Activated T-cell treated with anti-CD3 and anti-CD28 coated beads, Interleukin-2, amount 50 U/mL, for 4 hours (primary cell): ENCODE results near the gene NRROS. TPM values are rescaled to one million over a fixed set of nuclear protein-coding genes. Genes with fewer than 3 reads are reported as not detected.
"Not testable (repeated sequence)": the region's sequence is repeated elsewhere in the genome, so short reads cannot be mapped to it uniquely, and the experiment has no call there.

Experiments used
- ATAC-seq, 2 donors: fragments of 200-7000 bp; cut with Tn5 transposase; one replicate each; pipeline ENCODE4 v1.10.0; 2021
- DNase-seq: peaks from one replicate; pipeline ENCODE4 v3.0.0-alpha.2; 2020
- H3K27me3 Mint-ChIP-seq: one replicate; pipeline ENCODE4 v1.8.0; 2021; ENCODE audit warnings: low read depth, mixed read lengths
- H3K36me3 Mint-ChIP-seq: one replicate; pipeline ENCODE4 v1.8.0; 2022; ENCODE audit warnings: mixed read lengths; ENCODE audit not compliant: insufficient read depth
- H3K4me1 Mint-ChIP-seq: one replicate; pipeline ENCODE4 v1.8.0; 2021; ENCODE audit warnings: low read depth, mixed read lengths
- H3K4me3 Mint-ChIP-seq: one replicate; pipeline ENCODE4 v1.8.0; 2021; ENCODE audit warnings: mild to moderate bottlenecking, moderate library complexity, mixed read lengths
- H3K9me3 Mint-ChIP-seq: one replicate; pipeline ENCODE4 v1.8.0; 2021; ENCODE audit warnings: mixed read lengths
- total RNA-seq, 3 donors: library from RNA; stranded (reverse); gene quantifications; one replicate each; pipeline ENCODE4 v1.2.1, GENCODE V29; 2021

Gene NRROS
- total RNA-seq, result 10 to 100 TPM; 16.2 to 18.5 (median 18.5) TPM

GRCh38 chr3:196639483-196640296, at the start of gene NRROS:
Gene NRROS (plus strand): TSS chr3:196639694. CDS start chr3:196654540, 14,846 bp downstream.
- Mint-ChIP-seq H3K4me1 (peaks cover 72% of the 10 kb centered on the region), H3K4me3 (peak within 1 kb of the TSS; percentile 73), H3K36me3 (peaks cover 5% of the 10 kb centered on the region), H3K9me3 (no peaks in the 10 kb centered on the region), H3K27me3 (no peaks in the 10 kb centered on the region)
- peak; percentile 49 for DNase-seq
- ATAC-seq, result peak; percentile 67 to 69

- no peak overlapping the region for H3K4me3 Mint-ChIP-seq
- no peak for DNase-seq
- H3K9me3 Mint-ChIP-seq, result no peaks in the 10 kb centered on the region
- peaks cover 3% of the 10 kb centered on the region for H3K36me3 Mint-ChIP-seq
- H3K4me1 Mint-ChIP-seq, result no peaks in the 10 kb centered on the region
- ATAC-seq, result no peak
- H3K27me3 Mint-ChIP-seq, result peaks cover 6% of the 10 kb centered on the region
Measured at GRCh38 chr3:196590279-196590678, 49.2 kb upstream of the NRROS start.

GRCh38 chr3:196596355-196596754, 43.1 kb upstream of the NRROS start:
- Mint-ChIP-seq H3K9me3 (no peaks in the 10 kb centered on the region), H3K4me1 (peaks cover 8% of the 10 kb centered on the region), H3K36me3 (no peaks in the 10 kb centered on the region), H3K4me3 (no peak overlapping the region), H3K27me3 (peaks cover 15% of the 10 kb centered on the region)
- ATAC-seq (no peak), DNase-seq (no peak)

GRCh38 chr3:196597971-196598733, 41.3 kb upstream of the NRROS start:
- ATAC-seq, result peak in 1 of 2 donors; percentile 40
- Mint-ChIP-seq H3K4me3 (peak overlapping the region; percentile 83), H3K27me3 (peaks cover 15% of the 10 kb centered on the region)
- H3K36me3 Mint-ChIP-seq, H3K4me1 Mint-ChIP-seq, H3K9me3 Mint-ChIP-seq, DNase-seq: not testable (repeated sequence)

GRCh38 chr3:196599734-196600128, 39.8 kb upstream of the NRROS start:
- Mint-ChIP-seq H3K4me3 (no peak overlapping the region), H3K4me1 (peaks cover 14% of the 10 kb centered on the region), H3K9me3 (no peaks in the 10 kb centered on the region), H3K27me3 (peaks cover 15% of the 10 kb centered on the region), H3K36me3 (no peaks in the 10 kb centered on the region)
- DNase-seq, result no peak
- no peak for ATAC-seq

DNA sequence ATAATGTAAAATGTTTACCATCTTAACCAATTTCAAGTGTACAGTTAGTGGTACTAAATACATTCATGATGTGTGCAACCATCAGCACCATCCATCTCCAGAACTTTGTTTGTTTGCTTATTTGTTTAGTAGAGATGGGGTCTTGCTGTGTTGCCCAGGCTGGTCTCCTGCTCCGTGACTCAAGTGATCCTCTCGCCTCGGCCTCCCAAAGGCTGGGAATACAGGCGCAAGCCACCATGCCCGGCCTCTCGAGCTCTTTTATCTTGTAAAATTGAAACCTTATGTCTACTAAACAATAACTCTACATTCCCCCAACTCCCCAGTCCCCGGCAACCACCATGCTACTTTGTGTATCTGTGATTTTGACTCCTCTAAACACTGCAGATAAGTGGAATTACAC, 39.1 kb upstream of the NRROS start:
- no peaks in the 10 kb centered on the region for H3K36me3 Mint-ChIP-seq
- H3K27me3 Mint-ChIP-seq, result peaks cover 11% of the 10 kb centered on the region
- DNase-seq, result no peak

GRCh38 chr3:196602673-196603072, 36.8 kb upstream of the NRROS start:
- ATAC-seq (no peak), DNase-seq (no peak)
- Mint-ChIP-seq H3K4me1 (peaks cover 15% of the 10 kb centered on the region), H3K27me3 (peaks cover 4% of the 10 kb centered on the region), H3K9me3 (no peaks in the 10 kb centered on the region), H3K36me3 (no peaks in the 10 kb centered on the region), H3K4me3 (no peak overlapping the region)

More for the DNA sequence above, 39.1 kb upstream of the NRROS start:
- no peaks in the 10 kb centered on the region for H3K9me3 Mint-ChIP-seq
- H3K4me1 Mint-ChIP-seq, result peaks cover 15% of the 10 kb centered on the region
- H3K4me3 Mint-ChIP-seq, result no peak overlapping the region
- no peak for ATAC-seq

GRCh38 chr3:196603683-196604082, 35.8 kb upstream of the NRROS start:
- Mint-ChIP-seq H3K4me1 (peaks cover 7% of the 10 kb centered on the region), H3K36me3 (no peaks in the 10 kb centered on the region), H3K4me3 (no peak overlapping the region), H3K9me3 (no peaks in the 10 kb centered on the region), H3K27me3 (peaks cover 2% of the 10 kb centered on the region)
- ATAC-seq (no peak), DNase-seq (no peak)

DNA sequence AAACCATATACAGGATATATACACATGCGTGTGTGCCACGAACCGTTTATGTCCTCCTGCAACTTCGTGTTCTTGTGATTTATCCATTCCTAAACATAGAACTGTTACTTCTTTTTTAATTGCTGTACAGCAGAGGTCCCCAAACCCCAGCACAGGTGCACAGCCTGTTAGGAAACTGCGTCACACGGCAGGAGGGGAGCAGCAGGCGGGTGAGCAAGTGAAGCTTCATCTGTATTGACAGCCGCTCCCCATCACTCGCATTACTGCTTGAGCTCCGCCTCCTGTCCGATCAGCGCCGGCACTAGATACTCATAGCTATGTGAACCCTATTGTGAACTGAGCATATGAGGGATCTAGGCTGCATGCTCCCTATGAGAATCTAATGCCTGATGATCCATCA, 34.9 kb upstream of the NRROS start:
- no peaks in the 10 kb centered on the region for H3K36me3 Mint-ChIP-seq
- peaks cover 2% of the 10 kb centered on the region for H3K27me3 Mint-ChIP-seq
- H3K4me1 Mint-ChIP-seq, result peaks cover 13% of the 10 kb centered on the region
- no peaks in the 10 kb centered on the region for H3K9me3 Mint-ChIP-seq
- ATAC-seq (peak; percentile 70 to 76), DNase-seq (peak; percentile 57)
- H3K4me3 Mint-ChIP-seq, result no peak overlapping the region

DNA sequence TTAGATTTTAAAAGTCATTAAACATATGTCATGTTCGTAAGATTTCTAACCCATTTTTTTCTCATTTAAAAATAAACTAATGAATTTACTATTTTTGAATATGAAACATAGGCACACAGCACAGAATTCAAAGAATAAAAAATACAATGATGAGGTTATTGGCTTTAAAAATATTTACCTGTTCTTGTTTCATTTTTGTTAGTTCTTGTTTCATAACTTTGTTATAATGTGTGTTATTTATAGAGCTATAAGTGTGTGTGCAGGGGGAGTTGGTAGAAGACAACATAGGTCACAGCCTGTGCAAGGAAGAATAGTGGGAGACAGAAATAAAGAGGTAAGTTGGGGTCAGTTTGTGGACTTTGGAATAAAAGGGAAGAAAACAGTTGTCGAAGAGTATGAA, 30.8 kb upstream of the NRROS start:
- DNase-seq, result no peak
- ATAC-seq, result no peak
- Mint-ChIP-seq H3K27me3 (peaks cover under 1% of the 10 kb centered on the region), H3K9me3 (no peaks in the 10 kb centered on the region), H3K4me3 (no peak overlapping the region), H3K36me3 (no peaks in the 10 kb centered on the region), H3K4me1 (peaks cover 34% of the 10 kb centered on the region)

DNA sequence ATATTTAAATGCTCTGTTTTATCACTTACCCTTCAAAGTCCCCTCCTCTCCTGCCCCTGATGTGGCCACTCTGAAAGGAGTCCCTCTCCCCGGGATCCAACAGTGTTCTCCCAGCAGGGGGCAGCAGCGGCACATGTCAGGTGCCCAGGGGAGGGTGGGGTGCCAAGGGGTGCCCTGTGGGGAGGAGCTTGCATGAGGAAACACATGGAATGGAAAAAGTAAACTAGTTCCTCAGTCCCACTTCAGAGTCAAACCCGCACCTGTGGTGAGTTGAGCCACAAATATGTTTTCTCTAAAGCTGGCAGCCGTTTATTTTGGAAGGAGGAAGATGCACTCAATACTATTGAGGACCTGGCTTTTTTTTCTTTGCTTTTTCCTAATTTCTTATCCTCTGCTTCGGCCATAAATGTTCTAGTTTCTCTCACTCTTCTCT, 30.1 kb upstream of the NRROS start:
- Mint-ChIP-seq H3K36me3 (no peaks in the 10 kb centered on the region), H3K4me1 (peaks cover 33% of the 10 kb centered on the region), H3K9me3 (no peaks in the 10 kb centered on the region), H3K27me3 (no peaks in the 10 kb centered on the region), H3K4me3 (no peak overlapping the region)
- DNase-seq, result peak; percentile 98
- ATAC-seq, result peak; percentile 92 to 97

- ATAC-seq (peak in 1 of 2 donors; percentile 34), DNase-seq (no peak)
- Mint-ChIP-seq H3K9me3 (no peaks in the 10 kb centered on the region), H3K36me3 (no peaks in the 10 kb centered on the region), H3K27me3 (no peaks in the 10 kb centered on the region), H3K4me1 (peaks cover 29% of the 10 kb centered on the region), H3K4me3 (no peak overlapping the region)
Measured at GRCh38 chr3:196609805-196610515, 29.5 kb upstream of the NRROS start.

GRCh38 chr3:196611761-196612483, 27.6 kb upstream of the NRROS start:
- Mint-ChIP-seq H3K36me3 (no peaks in the 10 kb centered on the region), H3K4me3 (peak overlapping the region; percentile 31), H3K9me3 (no peaks in the 10 kb centered on the region), H3K4me1 (peaks cover 29% of the 10 kb centered on the region), H3K27me3 (no peaks in the 10 kb centered on the region)
- DNase-seq, result no peak
- ATAC-seq, result no peak

- not testable (repeated sequence) for DNase-seq, H3K36me3 Mint-ChIP-seq, H3K27me3 Mint-ChIP-seq, H3K4me3 Mint-ChIP-seq, H3K9me3 Mint-ChIP-seq, ATAC-seq
- peaks cover 22% of the 10 kb centered on the region for H3K4me1 Mint-ChIP-seq
Measured at GRCh38 chr3:196615234-196615633, 24.3 kb upstream of the NRROS start.
